Measurements from ENCODE around the gene CRYGD. TPM values are rescaled to one million over a fixed set of nuclear protein-coding genes. Genes with fewer than 3 reads are reported as not detected.

CRYGD gene
- total RNA-seq, 6 experiments from 2014 or later = not detected

DNA sequence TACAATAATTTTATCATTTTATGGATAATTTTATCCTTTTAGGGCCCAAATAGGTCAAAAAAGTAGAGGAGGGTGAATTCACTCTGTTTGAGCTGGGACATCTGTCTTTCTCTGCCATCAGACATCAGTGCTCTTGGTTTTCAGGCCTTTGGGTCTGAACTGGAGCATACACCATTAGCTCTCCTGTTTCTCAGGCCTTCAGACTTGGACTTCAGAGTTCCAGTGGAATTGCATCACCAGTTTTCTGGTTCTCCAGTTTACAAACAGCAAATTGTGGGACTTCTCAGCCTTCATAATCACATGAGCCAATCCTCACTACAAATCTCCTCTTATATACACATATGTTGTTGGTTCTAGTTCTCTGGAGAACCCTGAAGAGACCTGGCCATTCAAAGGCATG, 33.9 kb downstream of the CRYGD start:
- no peaks in the 10 kb centered on the region for H3K9me3 Mint-ChIP-seq
- H3K36me3 Mint-ChIP-seq (ENCODE audit: low read depth) = no peaks in the 10 kb centered on the region
- H3K4me1 Mint-ChIP-seq (ENCODE audit: low read depth) = no peaks in the 10 kb centered on the region
- TF ChIP-seq CTCF (IDR thresholded peaks at IDR 0.05) = no peak
- no peak overlapping the region for H3K4me3 Mint-ChIP-seq
- peaks cover 10% of the 10 kb centered on the region for H3K27me3 Mint-ChIP-seq (ENCODE audit: insufficient read depth)
- no peak for DNase-seq
- no peak overlapping the region for H3K27ac Mint-ChIP-seq

- H3K4me1 Mint-ChIP-seq (ENCODE audit: low read depth) = no peaks in the 10 kb centered on the region
- peaks cover 14% of the 10 kb centered on the region; the same call in 1 of the 2 replicates for H3K27me3 Mint-ChIP-seq (ENCODE audit: insufficient read depth)
- H3K27ac Mint-ChIP-seq = no peak overlapping the region
- H3K9me3 Mint-ChIP-seq = no peaks in the 10 kb centered on the region
- TF ChIP-seq CTCF (IDR thresholded peaks at IDR 0.05) = no peak
- H3K4me3 Mint-ChIP-seq = no peak overlapping the region
- no peaks in the 10 kb centered on the region for H3K36me3 Mint-ChIP-seq (ENCODE audit: low read depth)
- DNase-seq = no peak
These were observed 38.3 kb downstream of the CRYGD start for GRCh38 chr2:208086029-208086428.

- TF ChIP-seq CTCF (IDR thresholded peaks at IDR 0.05) = no peak
- Mint-ChIP-seq H3K4me3 (no peak overlapping the region), H3K4me1 (ENCODE audit: low read depth) (no peaks in the 10 kb centered on the region), H3K27me3 (ENCODE audit: insufficient read depth) (peaks cover 18% of the 10 kb centered on the region), H3K36me3 (ENCODE audit: low read depth) (no peaks in the 10 kb centered on the region), H3K27ac (no peak overlapping the region), H3K9me3 (no peaks in the 10 kb centered on the region)
- DNase-seq = no peak
These were observed 40.5 kb downstream of the CRYGD start for GRCh38 chr2:208083807-208084206.

DNA sequence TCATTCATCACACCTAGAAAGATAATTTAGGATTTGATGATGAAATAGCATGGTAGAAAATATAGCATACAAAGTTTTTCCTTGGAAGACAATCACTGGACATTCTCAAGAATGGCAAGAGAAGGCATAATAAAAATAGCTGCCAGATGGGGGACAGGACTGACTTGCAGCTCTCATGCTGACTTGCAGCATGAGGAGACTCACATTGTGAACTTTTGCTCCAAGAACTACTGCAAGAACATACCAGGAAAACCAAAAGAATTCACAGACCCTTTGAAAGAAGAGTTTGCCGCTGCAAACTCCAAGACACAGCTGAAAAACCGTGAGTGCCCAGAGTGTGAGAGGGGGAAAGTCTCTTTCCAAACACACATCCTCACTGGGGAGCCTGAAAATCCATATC, 47.0 kb downstream of the CRYGD start:
- Mint-ChIP-seq H3K4me3 (no peak overlapping the region), H3K9me3 (no peaks in the 10 kb centered on the region), H3K27me3 (ENCODE audit: insufficient read depth) (peaks cover 16% of the 10 kb centered on the region), H3K4me1 (ENCODE audit: low read depth) (peaks cover 8% of the 10 kb centered on the region), H3K27ac (no peak overlapping the region), H3K36me3 (ENCODE audit: low read depth) (no peaks in the 10 kb centered on the region)
- no peak for TF ChIP-seq CTCF (IDR thresholded peaks at IDR 0.05)
- DNase-seq = peak; percentile 17

- H3K4me3 Mint-ChIP-seq = no peak overlapping the region
These were observed 49.5 kb downstream of the CRYGD start for GRCh38 chr2:208074610-208075356.

More at GRCh38 chr2:208074610-208075356, 49.5 kb downstream of the CRYGD start:
- Mint-ChIP-seq H3K27me3 (ENCODE audit: insufficient read depth) (peaks cover 11% of the 10 kb centered on the region), H3K27ac (no peak overlapping the region), H3K9me3 (no peaks in the 10 kb centered on the region), H3K4me1 (ENCODE audit: low read depth) (peaks cover 8% of the 10 kb centered on the region), H3K36me3 (ENCODE audit: low read depth) (no peaks in the 10 kb centered on the region)
- no peak for DNase-seq
- TF ChIP-seq CTCF (IDR thresholded peaks at IDR 0.05) = no peak
